Vagina (tissue), 2 donors: ENCODE data around the gene TSPAN32. TPM values are rescaled to one million over a fixed set of nuclear protein-coding genes. Genes with fewer than 3 reads are reported as not detected.

Experiments used
- DNase-seq, 2 donors: peaks; one replicate each; pipeline ENCODE4 v3.0.0-alpha.2; 2017; ENCODE audit errors: extremely low spot score in 2 of 2
- H3K27ac ChIP-seq: fragments of 200-600 bp; sonication (generic); one replicate; pipeline ENCODE4 v1.5.1; 2019
- H3K27me3 ChIP-seq: fragments of 200-600 bp; sonication (generic); one replicate; pipeline ENCODE4 v1.5.1; 2019
- H3K36me3 ChIP-seq, 2 donors: fragments of 200-600 bp; sonication (generic); one replicate each; pipeline ENCODE4 v1.5.1; 2017 to 2019
- H3K4me1 ChIP-seq: fragments of 200-600 bp; sonication (generic); one replicate; pipeline ENCODE4 v1.5.1; 2019
- H3K4me3 ChIP-seq, 2 donors: fragments of 200-600 bp; sonication (generic); 1 replicate in 1 of 2; 2 replicates in 1 of 2; pipeline ENCODE4 v1.5.1; 2016 to 2019
- H3K9me3 ChIP-seq: fragments of 200-600 bp; sonication (generic); one replicate; pipeline ENCODE4 v1.5.1; 2019
- CTCF ChIP-seq, 3 experiments: fragments of 450-650 bp in 2 of 3; fragments of 200-600 bp in 1 of 3; sonication (generic) in 1 of 3; IDR thresholded peaks; one replicate each; pipeline ENCODE4 v1.5.1; 2017 to 2019; ENCODE audit warnings: antibody characterized with exemption in 3 of 3, mild to moderate bottlenecking in 2 of 3, moderate library complexity in 2 of 3
- POLR2A ChIP-seq, 2 donors: fragments of 450-650 bp; IDR thresholded peaks; one replicate each; pipeline ENCODE4 v1.6.1; 2017; ENCODE audit warnings: antibody characterized with exemption in 2 of 2, mild to moderate bottlenecking in 2 of 2, moderate library complexity in 2 of 2
- POLR2AphosphoS5 ChIP-seq, 2 donors: sonication (generic); formaldehyde crosslinking; IDR thresholded peaks; one replicate each; pipeline ENCODE4 v1.9.0; 2017; ENCODE audit warnings: antibody characterized with exemption in 2 of 2, mild to moderate bottlenecking in 2 of 2, low read depth in 1 of 2; ENCODE audit not compliant: insufficient read depth in 1 of 2
- intact Hi-C: fragments of 100-400 bp; cut with DNase I; formaldehyde crosslinking; loops from one replicate; pipeline ENCODE4 v1.15.1; 2023
- total RNA-seq: library from RNA; depleted of rRNA; stranded (reverse); fragments of >200 nt; gene quantifications from one replicate; pipeline ENCODE4 v1.2.3, GENCODE V29; 2016

The TSPAN32 gene
- total RNA-seq, 1 donor from 2014 or later = 3.7 TPM

- Histone ChIP-seq H3K4me1 (peaks cover 11% of the 10 kb centered on the region), H3K9me3 (no peaks in the 10 kb centered on the region), H3K4me3 (no peak overlapping the region), H3K27me3 (no peaks in the 10 kb centered on the region), H3K27ac (no peak overlapping the region), H3K36me3 (no peaks in the 10 kb centered on the region)
- TF ChIP-seq CTCF (IDR thresholded peaks at IDR 0.05) (no peak), POLR2AphosphoS5 (IDR thresholded peaks at IDR 0.05; ENCODE audit: insufficient read depth in 1 of 2, low read depth in 1 of 2) (no peak), POLR2A (IDR thresholded peaks at IDR 0.05) (no peak)
- no peak for DNase-seq
- intact Hi-C loops = loop anchor here (5.0 kb wide), 1 partner anchor 57 kb away; the partner anchor contains the start of gene CD81
Measured at GRCh38 chr11:2319791-2320472, 18.1 kb downstream of the TSPAN32 start.

- Histone ChIP-seq H3K27ac (no peak overlapping the region), H3K27me3 (no peaks in the 10 kb centered on the region), H3K4me3 (no peak overlapping the region), H3K4me1 (peaks cover 3% of the 10 kb centered on the region), H3K9me3 (no peaks in the 10 kb centered on the region), H3K36me3 (no peaks in the 10 kb centered on the region)
- intact Hi-C loops = no loop called here
- DNase-seq = no peak
- TF ChIP-seq POLR2A (IDR thresholded peaks at IDR 0.05) (no peak), CTCF (IDR thresholded peaks at IDR 0.05) (no peak), POLR2AphosphoS5 (IDR thresholded peaks at IDR 0.05; ENCODE audit: insufficient read depth in 1 of 2, low read depth in 1 of 2) (no peak)
Measured at GRCh38 chr11:2320568-2321310, 18.9 kb downstream of the TSPAN32 start.

- no peak overlapping the region for H3K27ac ChIP-seq
- H3K36me3 ChIP-seq = no peaks in the 10 kb centered on the region
- TF ChIP-seq POLR2AphosphoS5 (IDR thresholded peaks at IDR 0.05; ENCODE audit: insufficient read depth in 1 of 2, low read depth in 1 of 2) (no peak), CTCF (IDR thresholded peaks at IDR 0.05) (no peak), POLR2A (IDR thresholded peaks at IDR 0.05) (no peak)
- H3K4me1 ChIP-seq = no peaks in the 10 kb centered on the region
- H3K27me3 ChIP-seq = no peaks in the 10 kb centered on the region
- H3K4me3 ChIP-seq = no peak overlapping the region
- intact Hi-C loops = no loop called here
- no peaks in the 10 kb centered on the region for H3K9me3 ChIP-seq
- DNase-seq = no peak
Measured at GRCh38 chr11:2321311-2321683, 19.5 kb downstream of the TSPAN32 start.

- H3K27me3 ChIP-seq = no peaks in the 10 kb centered on the region
- no peaks in the 10 kb centered on the region for H3K36me3 ChIP-seq
- H3K9me3 ChIP-seq = no peaks in the 10 kb centered on the region
- H3K27ac ChIP-seq = no peak overlapping the region
- TF ChIP-seq POLR2AphosphoS5 (IDR thresholded peaks at IDR 0.05; ENCODE audit: insufficient read depth in 1 of 2, low read depth in 1 of 2) (no peak), POLR2A (IDR thresholded peaks at IDR 0.05) (no peak), CTCF (IDR thresholded peaks at IDR 0.05) (no peak)
- DNase-seq = no peak
- intact Hi-C loops = no loop called here
- H3K4me1 ChIP-seq = peaks cover 9% of the 10 kb centered on the region
- no peak overlapping the region for H3K4me3 ChIP-seq
Measured at GRCh38 chr11:2325123-2325522, 23.3 kb downstream of the TSPAN32 start.

GRCh38 chr11:2325719-2326118, 23.9 kb downstream of the TSPAN32 start:
- H3K4me1 ChIP-seq = peaks cover 9% of the 10 kb centered on the region
- TF ChIP-seq POLR2AphosphoS5 (IDR thresholded peaks at IDR 0.05; ENCODE audit: insufficient read depth in 1 of 2, low read depth in 1 of 2) (no peak), CTCF (IDR thresholded peaks at IDR 0.05) (no peak), POLR2A (IDR thresholded peaks at IDR 0.05) (no peak)
- no peaks in the 10 kb centered on the region for H3K9me3 ChIP-seq
- DNase-seq = no peak
- no peaks in the 10 kb centered on the region for H3K27me3 ChIP-seq
- H3K4me3 ChIP-seq = no peak overlapping the region
- H3K36me3 ChIP-seq = no peaks in the 10 kb centered on the region
- H3K27ac ChIP-seq = no peak overlapping the region
- intact Hi-C loops = no loop called here
